Left renal pelvis (tissue), 4 donors: ENCODE results near the gene STK32C. TPM values are rescaled to one million over a fixed set of nuclear protein-coding genes. Genes with fewer than 3 reads are reported as not detected.

Experiments used
- DNase-seq, 4 donors: peaks; one replicate each; pipeline ENCODE4 v3.0.0-alpha.2; 2013; ENCODE audit warnings: low read depth in 4 of 4, low spot score in 3 of 4
- polyA plus RNA-seq, 4 donors: library from polyadenylated mRNA; unstranded; fragments of 120-200 nt; gene quantifications; one replicate each; pipeline ENCODE4 v1.2.1, GENCODE V29; 2013; ENCODE audit not compliant: insufficient read length in 4 of 4

Gene STK32C
- polyA plus RNA-seq, 4 donors, result 6.5 to 15.1 (median 11.5) TPM

GRCh38 chr10:132236161-132236560, 71.6 kb downstream of the STK32C start:
- DNase-seq, result no peak

DNA sequence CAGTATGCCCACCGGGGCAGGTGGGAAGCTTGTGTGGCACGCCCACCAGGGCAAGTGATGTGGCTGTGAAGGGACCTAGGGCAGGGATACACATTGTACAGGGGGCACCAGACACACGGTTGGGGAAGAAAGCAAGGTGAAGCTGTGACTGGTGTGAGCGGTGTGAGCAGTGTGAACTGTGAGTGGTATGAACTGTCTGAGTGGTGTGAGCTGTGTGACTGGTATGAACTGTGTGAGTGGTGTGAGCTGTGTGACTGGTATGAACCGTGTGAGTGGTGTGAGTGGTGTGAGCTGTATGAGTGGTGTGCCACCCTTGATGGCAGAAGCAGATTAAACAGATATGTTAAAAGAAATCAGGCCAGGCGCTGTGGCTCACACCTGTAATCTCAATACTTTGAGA, 72.9 kb downstream of the STK32C start:
- no peak for DNase-seq

DNA sequence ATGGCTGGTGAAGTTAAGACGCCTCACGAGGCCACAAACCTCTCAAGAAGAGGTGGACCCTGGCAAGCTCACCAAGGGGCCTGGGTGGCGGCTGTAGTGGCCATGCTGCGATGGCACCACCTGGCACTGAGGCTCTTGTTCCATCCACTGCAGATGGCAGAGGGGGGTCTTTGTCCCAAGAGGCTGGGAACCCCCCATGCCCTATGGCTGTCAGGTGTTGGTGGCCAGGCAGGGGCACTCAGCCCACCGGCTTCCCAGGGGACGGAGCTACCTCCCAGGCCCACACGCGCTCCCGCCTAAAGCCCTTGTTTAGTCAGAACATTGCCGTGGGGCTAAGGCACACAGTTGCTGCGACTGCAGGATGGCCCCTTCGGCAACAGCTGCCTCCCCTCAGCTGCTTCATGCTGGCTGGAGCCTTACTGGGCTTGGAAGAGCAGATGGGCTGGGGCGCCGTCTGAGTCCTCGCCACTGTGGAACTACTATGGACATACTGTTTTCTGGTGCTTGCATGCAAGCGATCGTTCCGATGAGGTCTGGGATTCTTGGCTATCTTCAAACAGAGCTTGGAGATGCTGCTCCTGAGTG, 74.2 kb downstream of the STK32C start:
- DNase-seq, result no peak

DNA sequence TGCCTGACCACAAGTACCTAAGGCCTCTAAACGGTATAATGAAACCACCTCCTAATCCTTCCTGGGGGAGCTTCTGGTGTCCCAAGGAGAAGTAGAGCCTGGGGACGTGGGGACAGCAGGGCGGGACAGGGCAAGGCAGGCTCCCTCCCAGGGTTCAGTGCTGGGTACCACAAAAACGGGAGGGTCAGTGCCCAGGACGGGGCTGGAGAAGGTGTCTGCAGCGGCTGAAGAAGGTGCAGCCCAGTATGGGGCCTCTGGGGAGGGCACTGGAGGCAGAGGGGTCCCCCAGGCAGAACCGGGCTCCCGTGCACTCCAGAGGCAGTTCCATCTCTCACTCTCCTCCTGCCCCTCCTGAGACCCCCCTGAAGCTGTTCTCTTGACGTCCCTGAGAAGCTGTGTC, 74.8 kb downstream of the STK32C start:
- DNase-seq, result no peak

GRCh38 chr10:132232023-132232951, 75.5 kb downstream of the STK32C start:
- no peak for DNase-seq

GRCh38 chr10:132231656-132232022, 76.1 kb downstream of the STK32C start:
- no peak for DNase-seq

DNA sequence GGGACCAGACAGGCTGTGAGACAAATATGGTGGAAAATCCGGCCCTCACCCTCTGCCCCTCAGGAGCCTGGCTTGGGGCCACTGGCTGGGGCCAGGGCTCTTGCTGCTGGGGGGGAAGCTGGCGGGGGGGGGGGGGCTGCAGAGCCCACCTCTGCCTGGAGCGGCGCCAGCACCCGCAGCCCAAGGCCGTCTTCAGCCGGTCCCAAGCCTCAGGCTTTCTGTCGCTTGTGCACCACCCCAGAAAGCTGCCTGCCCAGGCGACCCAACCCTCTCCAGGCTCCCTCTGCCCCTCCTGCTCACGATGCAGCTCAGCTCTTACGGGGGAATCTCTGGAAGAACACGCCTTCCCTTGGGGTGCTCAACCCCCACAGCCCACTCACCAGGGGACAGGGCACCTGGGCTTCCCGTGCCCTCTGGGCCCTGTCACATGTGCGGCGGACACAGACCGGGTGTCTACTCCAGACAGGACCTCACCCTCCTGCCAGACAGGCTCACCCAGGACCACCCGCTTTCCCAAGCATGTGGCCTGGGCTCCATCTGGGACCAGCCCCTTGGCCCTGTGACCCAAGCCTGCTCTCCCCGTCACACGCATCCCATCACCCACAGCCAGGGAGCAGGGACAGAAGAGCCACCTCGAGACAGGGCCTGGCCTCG, 77.1 kb downstream of the STK32C start:
- DNase-seq, result no peak

- DNase-seq, result no peak
Observed at GRCh38 chr10:132229834-132230556, 77.8 kb downstream of the STK32C start.

GRCh38 chr10:132229096-132229495, 78.7 kb downstream of the STK32C start:
- no peak for DNase-seq

DNA sequence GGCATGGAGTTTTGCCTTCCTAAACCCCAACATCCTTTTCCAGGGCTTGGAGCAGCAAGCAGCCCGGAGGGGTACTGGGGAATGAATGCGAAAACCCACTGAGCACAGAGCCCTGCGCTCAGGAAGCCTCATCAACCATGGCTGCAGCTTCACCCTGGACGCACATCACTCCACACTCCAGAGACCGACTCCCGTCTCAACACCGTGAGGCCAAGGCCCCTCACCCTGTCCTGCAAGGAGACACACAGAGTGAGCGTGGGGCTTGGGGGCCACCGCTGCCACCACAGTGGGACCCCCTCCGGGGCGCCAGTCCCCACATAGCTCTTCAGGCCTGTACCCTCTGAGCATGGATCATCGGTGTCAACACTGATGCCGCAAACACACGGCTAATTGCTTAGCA, 79.1 kb downstream of the STK32C start:
- no peak for DNase-seq

DNA sequence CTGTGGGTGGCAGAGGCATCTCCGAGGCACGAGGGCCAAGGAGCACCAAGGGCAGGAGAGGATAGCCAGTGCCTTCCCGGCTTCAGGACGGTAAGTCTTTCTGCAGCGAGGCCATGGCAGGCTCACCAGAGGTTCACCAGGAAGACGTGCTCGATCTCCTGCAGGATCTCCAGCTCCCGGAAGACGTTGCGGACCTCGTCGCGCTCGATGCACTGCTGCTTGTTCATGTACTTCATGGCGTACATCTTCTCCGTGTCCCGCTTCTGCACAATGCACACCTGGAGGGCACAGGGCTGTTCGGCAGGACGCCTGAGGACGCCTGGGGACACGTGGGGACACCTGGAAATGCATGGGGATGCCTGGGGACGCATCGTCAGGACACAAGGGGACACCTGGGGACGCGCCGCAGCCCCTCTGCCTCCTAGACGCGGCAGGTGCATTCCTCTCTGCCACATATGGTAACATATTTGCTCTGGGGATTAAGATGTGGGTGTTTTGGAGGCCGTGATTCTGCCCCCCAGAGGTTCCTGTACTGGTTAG, 79.8 kb downstream of the STK32C start:
- no peak for DNase-seq

DNA sequence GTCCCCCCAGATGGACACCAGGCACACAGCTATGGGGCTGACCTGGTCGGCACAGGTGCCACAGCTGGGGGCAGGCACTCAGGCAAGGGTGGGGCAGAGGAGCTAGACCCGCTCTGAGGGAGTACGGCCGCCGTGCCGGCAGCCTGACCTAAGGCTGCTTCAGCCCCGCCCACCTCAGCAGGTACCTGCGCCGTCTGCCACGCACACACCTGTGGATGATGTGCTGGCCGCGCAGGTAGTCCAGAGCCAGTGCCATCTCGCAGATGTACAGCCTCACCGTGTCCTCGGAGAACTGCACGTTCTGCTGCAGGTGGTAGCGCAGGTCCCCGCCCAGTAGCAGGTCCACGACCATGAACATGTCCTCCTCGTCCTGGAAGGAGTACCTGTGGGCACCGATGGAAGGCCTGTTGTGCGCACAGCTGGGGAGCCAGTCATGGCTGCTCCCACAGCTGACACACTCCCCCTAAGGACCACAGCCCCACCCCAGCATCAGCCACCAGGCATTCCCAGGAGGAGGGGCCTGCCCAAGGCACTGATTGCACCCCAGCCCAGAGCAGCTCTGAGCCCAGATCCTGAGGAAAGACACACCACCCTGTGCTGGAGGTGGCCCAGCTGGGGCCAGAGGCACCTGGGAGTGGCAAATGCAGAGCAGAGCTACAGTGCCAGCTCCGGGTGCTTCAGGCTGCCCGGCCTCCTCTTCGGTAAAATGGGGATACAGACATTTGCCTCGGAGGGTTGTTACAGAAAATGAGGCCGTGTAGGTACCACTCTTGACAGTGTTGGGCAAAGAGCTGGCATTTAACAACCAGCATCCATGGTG, 81.0 kb downstream of the STK32C start:
- DNase-seq, result no peak

GRCh38 chr10:132225849-132226205, 81.9 kb downstream of the STK32C start:
- DNase-seq, result no peak

DNA sequence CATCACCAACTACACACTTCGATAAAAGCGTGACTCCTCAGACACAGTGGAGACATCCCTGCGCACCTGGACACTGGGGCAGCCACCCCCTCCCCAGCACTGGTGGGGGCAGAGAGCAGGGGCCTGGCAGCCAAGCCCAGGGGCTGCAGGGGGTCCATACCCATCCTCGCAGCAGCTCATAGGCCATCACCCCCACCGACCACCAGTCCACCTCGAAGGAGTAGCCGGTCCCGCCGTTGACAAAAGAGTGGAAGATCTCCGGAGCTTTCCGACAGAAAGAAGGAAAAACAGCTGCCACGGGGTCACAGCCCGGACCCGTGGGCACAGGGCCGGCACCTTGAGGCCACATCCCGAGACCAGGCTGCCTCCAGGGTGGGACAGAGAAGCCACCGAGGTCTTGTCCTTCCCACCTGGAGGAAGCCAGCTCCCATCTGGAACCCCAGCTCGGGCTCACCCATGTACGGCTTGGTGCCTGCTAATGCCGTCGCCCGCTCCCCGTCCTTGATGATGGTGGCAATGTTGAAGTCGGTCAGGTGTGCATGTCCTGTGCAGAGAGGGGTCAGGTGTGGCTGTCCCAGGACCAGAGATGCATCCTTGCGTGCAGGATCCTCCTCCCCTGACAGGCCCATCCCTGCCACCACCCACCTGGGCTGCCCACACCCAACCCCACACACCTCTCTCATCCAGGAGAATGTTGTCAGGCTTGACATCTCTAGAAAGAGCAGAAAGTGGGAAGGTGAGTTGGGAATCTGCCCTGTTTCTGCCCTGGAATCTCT, 82.5 kb downstream of the STK32C start:
- DNase-seq, result no peak

- DNase-seq, result no peak
Observed at GRCh38 chr10:132224343-132225072, 83.2 kb downstream of the STK32C start.

- DNase-seq, result no peak
Observed at GRCh38 chr10:132223611-132224342, 84.0 kb downstream of the STK32C start.

- peak; percentile 58 to 66 (median 63) for DNase-seq
Observed at GRCh38 chr10:132223156-132223590, 84.6 kb downstream of the STK32C start.

GRCh38 chr10:132222726-132223125, 85.0 kb downstream of the STK32C start:
- no peak for DNase-seq
